ENCODE results near the gene ZCWPW1.

- TF ChIP-seq CTCF (conservative IDR thresholded peaks at IDR 0.05; ENCODE audit: low read depth in 2 of 2) = no peak
- no peak for TF ChIP-seq EZH2 (IDR thresholded peaks at IDR 0.05; ENCODE audit: low read depth, unreplicated experiment)
- TF ChIP-seq REST (IDR thresholded peaks at IDR 0.05; ENCODE audit: unreplicated experiment) = no peak
- no peak for TF ChIP-seq STAT1 (IDR thresholded peaks at IDR 0.05; ENCODE audit: unreplicated experiment)
- no peak; the same call in none of the 2 replicates for TF ChIP-seq POLR2AphosphoS5 (IDR thresholded peaks at IDR 0.05; ENCODE audit: low read depth)
- no peak for TF ChIP-seq EZH2phosphoT487 (IDR thresholded peaks at IDR 0.05; ENCODE audit: unreplicated experiment)
- TF ChIP-seq ETS1 (IDR thresholded peaks at IDR 0.05) = no peak
- TF ChIP-seq JUNB (IDR thresholded peaks at IDR 0.05; ENCODE audit: unreplicated experiment) = no peak
- TF ChIP-seq CREB1 (CRISPR knock-in tag; IDR thresholded peaks at IDR 0.05; ENCODE audit: low read depth) = no peak
- TF ChIP-seq NANOG (IDR thresholded peaks at IDR 0.05; ENCODE audit: borderline replicate concordance) = no peak
- no peak for TF ChIP-seq ZNF114 (CRISPR knock-in tag; IDR thresholded peaks at IDR 0.05)
Observed at GRCh38 chr7:100433592-100434296, 5.2 kb upstream of the ZCWPW1 start.

All from GM23338 (cell line).